ENCODE data around the gene UBE2B.
"Not testable (repeated sequence)": the region's sequence is repeated elsewhere in the genome, so short reads cannot be mapped to it uniquely, and the experiment has no call there.

Gene UBE2B

GRCh38 chr5:134370871-134371833, at the start of gene UBE2B:
TSS of gene UBE2B (plus strand) at chr5:134371569. CDS start at chr5:134371596, 27 bp downstream.
- in situ Hi-C loops (cut with MboI; ENCODE audit: low sequenced_read_pairs), result no loop called here

GRCh38 chr5:134327327-134327726, 44.0 kb upstream of the UBE2B start:
- in situ Hi-C loops (cut with MboI; ENCODE audit: low sequenced_read_pairs), result no loop called here

- in situ Hi-C loops (cut with MboI; ENCODE audit: low sequenced_read_pairs), result no loop called here
Measured at GRCh38 chr5:134328619-134329018, 42.8 kb upstream of the UBE2B start.

- in situ Hi-C loops (cut with MboI; ENCODE audit: low sequenced_read_pairs), result not testable (repeated sequence)
Measured at GRCh38 chr5:134336833-134337232, 34.5 kb upstream of the UBE2B start.

- in situ Hi-C loops (cut with MboI; ENCODE audit: low sequenced_read_pairs), result not testable (repeated sequence)
Measured at GRCh38 chr5:134343500-134343899, 27.9 kb upstream of the UBE2B start.

GRCh38 chr5:134345476-134345875, 25.9 kb upstream of the UBE2B start:
- in situ Hi-C loops (cut with MboI; ENCODE audit: low sequenced_read_pairs), result not testable (repeated sequence)

- in situ Hi-C loops (cut with MboI; ENCODE audit: low sequenced_read_pairs), result no loop called here
Measured at GRCh38 chr5:134345996-134346395, 25.4 kb upstream of the UBE2B start.

- in situ Hi-C loops (cut with MboI; ENCODE audit: low sequenced_read_pairs), result no loop called here
Measured at GRCh38 chr5:134349463-134349862, 21.9 kb upstream of the UBE2B start.

- in situ Hi-C loops (cut with MboI; ENCODE audit: low sequenced_read_pairs), result no loop called here
Measured at GRCh38 chr5:134355681-134356080, 15.7 kb upstream of the UBE2B start.

- in situ Hi-C loops (cut with MboI; ENCODE audit: low sequenced_read_pairs), result no loop called here
Measured at GRCh38 chr5:134365604-134366003, 5.8 kb upstream of the UBE2B start.

- in situ Hi-C loops (cut with MboI; ENCODE audit: low sequenced_read_pairs), result no loop called here
Measured at GRCh38 chr5:134370311-134370870, 978 bp upstream of the UBE2B start.

GRCh38 chr5:134371834-134372340, 518 bp downstream of the UBE2B start:
- in situ Hi-C loops (cut with MboI; ENCODE audit: low sequenced_read_pairs), result no loop called here

GRCh38 chr5:134373633-134374032, 2.3 kb downstream of the UBE2B start:
- in situ Hi-C loops (cut with MboI; ENCODE audit: low sequenced_read_pairs), result not testable (repeated sequence)

GRCh38 chr5:134374232-134374631, 2.9 kb downstream of the UBE2B start:
- in situ Hi-C loops (cut with MboI; ENCODE audit: low sequenced_read_pairs), result no loop called here

- in situ Hi-C loops (cut with MboI; ENCODE audit: low sequenced_read_pairs), result no loop called here
Measured at GRCh38 chr5:134380346-134380745, 9.0 kb downstream of the UBE2B start.

- in situ Hi-C loops (cut with MboI; ENCODE audit: low sequenced_read_pairs), result not testable (repeated sequence)
Measured at GRCh38 chr5:134382204-134382603, 10.8 kb downstream of the UBE2B start.

GRCh38 chr5:134383980-134384697, 12.8 kb downstream of the UBE2B start:
- in situ Hi-C loops (cut with MboI; ENCODE audit: low sequenced_read_pairs), result no loop called here

- in situ Hi-C loops (cut with MboI; ENCODE audit: low sequenced_read_pairs), result no loop called here
Measured at GRCh38 chr5:134387443-134387842, 16.1 kb downstream of the UBE2B start.

GRCh38 chr5:134392301-134392700, 20.9 kb downstream of the UBE2B start:
- in situ Hi-C loops (cut with MboI; ENCODE audit: low sequenced_read_pairs), result no loop called here

GRCh38 chr5:134394932-134395331, 23.6 kb downstream of the UBE2B start:
- in situ Hi-C loops (cut with MboI; ENCODE audit: low sequenced_read_pairs), result no loop called here

GRCh38 chr5:134396274-134396673, 24.9 kb downstream of the UBE2B start:
- in situ Hi-C loops (cut with MboI; ENCODE audit: low sequenced_read_pairs), result no loop called here

All from HL-60/S4 (cell line).